Astrocyte (in vitro differentiated cells and primary cell): ENCODE data around the gene ITCH. TPM values are rescaled to one million over a fixed set of nuclear protein-coding genes. Genes with fewer than 3 reads are reported as not detected.

Source experiments
- DNase-seq: peaks from one replicate; pipeline ENCODE4 v3.0.0-alpha.2; 2010; ENCODE audit warnings: low read depth
- FAIRE-seq: peaks from 2 replicates; lab custom pipeline; 2011; peaks lifted over from hg19 to GRCh38; lab: Jason Lieb, UNC
- H2AFZ ChIP-seq: 2 replicates; pipeline ENCODE4 v1.6.0; 2012; ENCODE audit warnings: low read depth, low read length, inconsistent platforms
- H3K27ac ChIP-seq: 2 replicates; pipeline ENCODE4 v1.5.1; 2011; ENCODE audit warnings: low read depth, low read length, inconsistent platforms
- H3K27me3 ChIP-seq: 2 replicates; pipeline ENCODE4 v1.6.0; 2011; ENCODE audit warnings: low read length, inconsistent platforms; ENCODE audit not compliant: insufficient read depth
- H3K36me3 ChIP-seq: 2 replicates; pipeline ENCODE4 v1.5.1; 2011; ENCODE audit warnings: low read length, inconsistent platforms; ENCODE audit not compliant: insufficient read depth
- H3K4me1 ChIP-seq: 2 replicates; pipeline ENCODE4 v1.5.1; 2011; ENCODE audit warnings: low read length, inconsistent platforms; ENCODE audit not compliant: insufficient read depth
- H3K4me2 ChIP-seq: 2 replicates; pipeline ENCODE4 v1.6.0; 2012; ENCODE audit warnings: low read length, inconsistent platforms
- H3K4me3 ChIP-seq: 2 replicates; pipeline ENCODE4 v1.5.1; 2011; ENCODE audit warnings: low read depth, mild to moderate bottlenecking, low read length, inconsistent platforms; ENCODE audit not compliant: insufficient read depth
- H3K79me2 ChIP-seq: 2 replicates; pipeline ENCODE4 v1.6.0; 2012; ENCODE audit warnings: mild to moderate bottlenecking, low read length, inconsistent platforms; ENCODE audit not compliant: insufficient read depth
- H3K9ac ChIP-seq: 2 replicates; pipeline ENCODE4 v1.6.0; 2012; ENCODE audit warnings: mild to moderate bottlenecking, low read length, inconsistent platforms
- H3K9me3 ChIP-seq: 2 replicates; pipeline ENCODE4 v1.5.1; 2012; ENCODE audit warnings: low read depth, mild to moderate bottlenecking, low read length, inconsistent platforms; ENCODE audit not compliant: insufficient read depth
- H4K20me1 ChIP-seq: 2 replicates; pipeline ENCODE4 v1.6.0; 2012; ENCODE audit warnings: low read length, inconsistent platforms; ENCODE audit not compliant: insufficient read depth
- H3K27ac Mint-ChIP-seq: one replicate; pipeline ENCODE4 v1.8.0; 2021; ENCODE audit warnings: mild to moderate bottlenecking, mixed read lengths; ENCODE audit not compliant: unreplicated experiment
- H3K27me3 Mint-ChIP-seq: one replicate; pipeline ENCODE4 v1.8.0; 2021; ENCODE audit warnings: low read depth, mixed read lengths; ENCODE audit not compliant: unreplicated experiment
- H3K36me3 Mint-ChIP-seq: one replicate; pipeline ENCODE4 v1.8.0; 2021; ENCODE audit warnings: low read depth, mixed read lengths; ENCODE audit not compliant: unreplicated experiment
- H3K4me1 Mint-ChIP-seq: one replicate; pipeline ENCODE4 v1.8.0; 2021; ENCODE audit warnings: low read depth, mixed read lengths; ENCODE audit not compliant: unreplicated experiment
- H3K4me3 Mint-ChIP-seq: one replicate; pipeline ENCODE4 v1.8.0; 2021; ENCODE audit warnings: mild to moderate bottlenecking, moderate library complexity, mixed read lengths; ENCODE audit not compliant: unreplicated experiment
- H3K9me3 Mint-ChIP-seq: one replicate; pipeline ENCODE4 v1.8.0; 2021; ENCODE audit warnings: mild to moderate bottlenecking, mixed read lengths; ENCODE audit not compliant: unreplicated experiment
- EZH2 ChIP-seq: IDR thresholded peaks from 2 replicates; pipeline ENCODE4 v1.6.1; 2012; ENCODE audit warnings: mild to moderate bottlenecking, low read length, inconsistent platforms; ENCODE audit not compliant: insufficient read depth
- total RNA-seq: library from RNA; stranded (reverse); gene quantifications from 2 replicates; pipeline ENCODE4 v1.2.1, GENCODE V29; 2021
- TF ChIP-seq, protein P1 (sequence below): IDR thresholded peaks from 2 replicates; pipeline ENCODE4 v1.5.1; 2011; ENCODE audit warnings: low read depth, mild to moderate bottlenecking, inconsistent platforms, low read length, moderate library complexity; ENCODE audit not compliant: insufficient read depth

ITCH gene
- total RNA-seq, 1 donor from 2014 or later, result 79.0 TPM

DNA sequence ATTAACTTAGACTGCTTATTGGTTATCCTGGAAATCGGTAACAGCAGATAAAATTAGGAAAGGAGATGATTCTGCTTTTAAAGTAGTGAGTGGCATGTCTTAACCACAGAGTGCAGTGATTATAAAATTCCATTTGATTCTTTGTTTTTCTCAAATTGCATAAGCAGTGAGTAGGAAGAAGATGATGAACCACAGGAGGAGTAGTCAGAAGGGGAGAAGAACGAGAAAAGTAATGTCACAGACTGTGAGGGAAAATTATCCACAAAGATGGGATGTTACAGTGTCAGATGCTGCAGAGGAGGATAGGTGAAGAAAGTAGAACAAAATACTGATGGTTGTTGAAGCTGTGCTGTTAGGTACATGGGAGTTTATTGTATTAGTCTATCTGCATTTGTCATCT lies 63.0 kb downstream of the ITCH start:
- H3K4me2 ChIP-seq, result no peak overlapping the region
- Mint-ChIP-seq H3K4me3 (no peak overlapping the region), H3K27ac (no peak overlapping the region), H3K9me3 (no peaks in the 10 kb centered on the region), H3K36me3 (peaks cover 21% of the 10 kb centered on the region), H3K27me3 (no peaks in the 10 kb centered on the region), H3K4me1 (peaks cover 17% of the 10 kb centered on the region)
- H3K36me3 ChIP-seq, result peaks cover 47% of the 10 kb centered on the region
- H3K9ac ChIP-seq, result no peak overlapping the region
- no peak for TF ChIP-seq EZH2
- TF ChIP-seq, protein P1, sequence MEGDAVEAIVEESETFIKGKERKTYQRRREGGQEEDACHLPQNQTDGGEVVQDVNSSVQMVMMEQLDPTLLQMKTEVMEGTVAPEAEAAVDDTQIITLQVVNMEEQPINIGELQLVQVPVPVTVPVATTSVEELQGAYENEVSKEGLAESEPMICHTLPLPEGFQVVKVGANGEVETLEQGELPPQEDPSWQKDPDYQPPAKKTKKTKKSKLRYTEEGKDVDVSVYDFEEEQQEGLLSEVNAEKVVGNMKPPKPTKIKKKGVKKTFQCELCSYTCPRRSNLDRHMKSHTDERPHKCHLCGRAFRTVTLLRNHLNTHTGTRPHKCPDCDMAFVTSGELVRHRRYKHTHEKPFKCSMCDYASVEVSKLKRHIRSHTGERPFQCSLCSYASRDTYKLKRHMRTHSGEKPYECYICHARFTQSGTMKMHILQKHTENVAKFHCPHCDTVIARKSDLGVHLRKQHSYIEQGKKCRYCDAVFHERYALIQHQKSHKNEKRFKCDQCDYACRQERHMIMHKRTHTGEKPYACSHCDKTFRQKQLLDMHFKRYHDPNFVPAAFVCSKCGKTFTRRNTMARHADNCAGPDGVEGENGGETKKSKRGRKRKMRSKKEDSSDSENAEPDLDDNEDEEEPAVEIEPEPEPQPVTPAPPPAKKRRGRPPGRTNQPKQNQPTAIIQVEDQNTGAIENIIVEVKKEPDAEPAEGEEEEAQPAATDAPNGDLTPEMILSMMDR, result no peak
- no peak overlapping the region for H3K4me3 ChIP-seq
- H3K27ac ChIP-seq, result no peak overlapping the region
- H3K4me1 ChIP-seq, result no peaks in the 10 kb centered on the region
- FAIRE-seq (no peak), DNase-seq (no peak)
- H2AFZ ChIP-seq, result no peak overlapping the region
- H3K27me3 ChIP-seq, result no peaks in the 10 kb centered on the region
- H3K9me3 ChIP-seq, result no peaks in the 10 kb centered on the region
- peaks cover 61% of the 10 kb centered on the region for H3K79me2 ChIP-seq
- H4K20me1 ChIP-seq, result peaks cover 73% of the 10 kb centered on the region

DNA sequence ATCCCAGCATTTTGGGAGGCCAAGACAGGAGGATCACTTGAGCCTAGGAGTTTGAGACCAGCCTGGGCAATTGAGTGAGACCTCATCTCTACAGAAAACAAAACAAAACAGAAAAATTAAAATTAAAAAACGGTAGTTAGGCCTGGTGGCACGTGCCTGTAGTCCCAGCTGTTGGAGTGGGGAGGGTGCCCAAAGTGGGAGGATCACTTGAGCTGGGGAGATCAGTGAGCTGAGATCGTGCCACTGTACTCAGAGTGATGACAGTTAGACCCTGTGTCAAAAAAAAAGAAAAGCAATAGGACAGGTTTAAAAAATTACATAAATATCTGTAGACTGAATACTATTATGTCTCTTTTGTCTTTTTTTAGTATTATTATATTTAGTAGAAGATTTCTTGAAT lies 64.3 kb downstream of the ITCH start:
- no peaks in the 10 kb centered on the region for H3K27me3 ChIP-seq
- no peak overlapping the region for H3K4me3 Mint-ChIP-seq
- TF ChIP-seq EZH2, result no peak
- TF ChIP-seq, protein P1, result no peak
- peaks cover 22% of the 10 kb centered on the region for H3K36me3 Mint-ChIP-seq
- H3K79me2 ChIP-seq, result peaks cover 50% of the 10 kb centered on the region
- no peaks in the 10 kb centered on the region for H3K27me3 Mint-ChIP-seq
- H3K36me3 ChIP-seq, result peaks cover 38% of the 10 kb centered on the region
- H4K20me1 ChIP-seq, result peaks cover 68% of the 10 kb centered on the region
- peaks cover 19% of the 10 kb centered on the region for H3K4me1 Mint-ChIP-seq
- H3K9ac ChIP-seq, result no peak overlapping the region
- H3K27ac Mint-ChIP-seq, result no peak overlapping the region
- H3K9me3 Mint-ChIP-seq, result no peaks in the 10 kb centered on the region
- no peak overlapping the region for H3K4me3 ChIP-seq
- no peak overlapping the region for H2AFZ ChIP-seq
- H3K9me3 ChIP-seq, result no peaks in the 10 kb centered on the region
- no peak overlapping the region for H3K4me2 ChIP-seq
- H3K4me1 ChIP-seq, result no peaks in the 10 kb centered on the region
- no peak overlapping the region for H3K27ac ChIP-seq
- DNase-seq, result no peak
- no peak for FAIRE-seq

DNA sequence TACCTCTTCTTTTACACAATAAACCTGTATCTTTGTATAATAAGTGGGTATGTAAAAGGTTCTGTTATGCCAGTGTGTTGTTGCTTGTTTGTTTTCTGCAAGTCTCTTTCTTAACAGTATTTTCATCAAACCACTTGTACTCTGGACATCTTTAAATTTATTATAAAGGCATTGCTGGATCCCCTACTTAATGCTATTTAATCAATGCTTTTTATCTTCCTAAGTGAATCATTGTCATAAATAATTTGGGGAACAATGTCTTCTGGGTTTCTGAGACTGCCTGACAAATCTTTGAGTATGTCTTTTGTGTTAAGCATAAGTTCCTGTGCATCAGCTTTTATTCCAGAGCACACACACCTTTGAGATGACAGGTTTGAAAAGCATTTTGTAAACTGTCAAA lies 64.7 kb downstream of the ITCH start:
- Mint-ChIP-seq H3K4me1 (peaks cover 19% of the 10 kb centered on the region), H3K27me3 (no peaks in the 10 kb centered on the region), H3K27ac (no peak overlapping the region), H3K36me3 (peaks cover 22% of the 10 kb centered on the region), H3K9me3 (no peaks in the 10 kb centered on the region), H3K4me3 (no peak overlapping the region)
- Histone ChIP-seq H2AFZ (no peak overlapping the region), H4K20me1 (peaks cover 72% of the 10 kb centered on the region), H3K27me3 (no peaks in the 10 kb centered on the region), H3K79me2 (peaks cover 47% of the 10 kb centered on the region), H3K9me3 (no peaks in the 10 kb centered on the region), H3K36me3 (peaks cover 38% of the 10 kb centered on the region), H3K4me2 (no peak overlapping the region), H3K4me1 (no peaks in the 10 kb centered on the region), H3K4me3 (no peak overlapping the region), H3K9ac (no peak overlapping the region), H3K27ac (no peak overlapping the region)
- FAIRE-seq, result no peak
- DNase-seq, result no peak
- TF ChIP-seq EZH2, result no peak
- TF ChIP-seq, protein P1, result no peak
